ENCODE results near the gene AKR1C8.
"Not testable (repeated sequence)": the region's sequence is repeated elsewhere in the genome, so short reads cannot be mapped to it uniquely, and the experiment has no call there.

Gene AKR1C8

GRCh38 chr10:5195727-5196374 lies 10.9 kb upstream of the AKR1C8 start:
- H3K27ac Mint-ChIP-seq, result no peak overlapping the region
- H3K27me3 Mint-ChIP-seq, result peaks cover 7% of the 10 kb centered on the region
- H3K9me3 Mint-ChIP-seq, result peaks cover 4% of the 10 kb centered on the region
- H3K4me1 Mint-ChIP-seq (ENCODE audit: low read depth), result no peaks in the 10 kb centered on the region
- no peak overlapping the region for H3K4me3 Mint-ChIP-seq
- H3K36me3 Mint-ChIP-seq (ENCODE audit: low read depth), result no peaks in the 10 kb centered on the region

- Mint-ChIP-seq H3K4me3 (no peak overlapping the region), H3K27ac (no peak overlapping the region), H3K36me3 (ENCODE audit: low read depth) (no peaks in the 10 kb centered on the region), H3K9me3 (peaks cover 4% of the 10 kb centered on the region), H3K27me3 (peaks cover 7% of the 10 kb centered on the region), H3K4me1 (ENCODE audit: low read depth) (no peaks in the 10 kb centered on the region)
Measured at GRCh38 chr10:5194431-5194830, 9.5 kb upstream of the AKR1C8 start.

DNA sequence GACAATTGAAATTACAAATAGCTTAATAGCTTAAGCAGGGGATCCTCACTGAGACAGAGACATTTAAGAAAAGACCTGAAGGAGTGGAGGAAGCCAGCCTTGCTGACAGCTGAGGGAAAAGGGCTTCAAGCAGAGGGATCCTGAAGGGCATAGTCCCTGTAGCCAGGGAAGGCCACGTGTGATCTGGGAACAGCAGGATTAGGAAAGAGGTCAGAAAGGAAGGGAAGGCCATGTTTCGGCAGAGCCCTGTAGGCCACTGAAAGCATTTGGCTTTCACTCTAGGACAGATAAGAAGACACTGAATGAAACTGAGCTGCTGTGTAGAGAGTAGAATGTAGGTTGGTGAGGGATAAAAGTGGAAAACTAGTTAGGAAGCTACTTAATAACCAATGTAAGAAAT lies 3.4 kb upstream of the AKR1C8 start:
- no peaks in the 10 kb centered on the region for H3K9me3 Mint-ChIP-seq
- H3K27me3 Mint-ChIP-seq, result peaks cover 7% of the 10 kb centered on the region
- no peaks in the 10 kb centered on the region for H3K36me3 Mint-ChIP-seq (ENCODE audit: low read depth)
- H3K4me3 Mint-ChIP-seq, result no peak overlapping the region
- H3K4me1 Mint-ChIP-seq (ENCODE audit: low read depth), result no peaks in the 10 kb centered on the region
- H3K27ac Mint-ChIP-seq, result no peak overlapping the region

GRCh38 chr10:5187867-5188266 lies 2.9 kb upstream of the AKR1C8 start:
- Mint-ChIP-seq H3K4me3 (no peak overlapping the region), H3K4me1 (ENCODE audit: low read depth) (no peaks in the 10 kb centered on the region), H3K27ac (no peak overlapping the region), H3K27me3 (peaks cover 7% of the 10 kb centered on the region), H3K36me3 (ENCODE audit: low read depth) (no peaks in the 10 kb centered on the region), H3K9me3 (no peaks in the 10 kb centered on the region)

GRCh38 chr10:5183923-5184322 lies 1.0 kb downstream of the AKR1C8 start:
- no peak overlapping the region for H3K27ac Mint-ChIP-seq
- H3K4me3 Mint-ChIP-seq, result no peak overlapping the region
- H3K36me3 Mint-ChIP-seq (ENCODE audit: low read depth), result no peaks in the 10 kb centered on the region
- H3K9me3 Mint-ChIP-seq, result no peaks in the 10 kb centered on the region
- no peaks in the 10 kb centered on the region for H3K4me1 Mint-ChIP-seq (ENCODE audit: low read depth)
- H3K27me3 Mint-ChIP-seq, result no peaks in the 10 kb centered on the region

DNA sequence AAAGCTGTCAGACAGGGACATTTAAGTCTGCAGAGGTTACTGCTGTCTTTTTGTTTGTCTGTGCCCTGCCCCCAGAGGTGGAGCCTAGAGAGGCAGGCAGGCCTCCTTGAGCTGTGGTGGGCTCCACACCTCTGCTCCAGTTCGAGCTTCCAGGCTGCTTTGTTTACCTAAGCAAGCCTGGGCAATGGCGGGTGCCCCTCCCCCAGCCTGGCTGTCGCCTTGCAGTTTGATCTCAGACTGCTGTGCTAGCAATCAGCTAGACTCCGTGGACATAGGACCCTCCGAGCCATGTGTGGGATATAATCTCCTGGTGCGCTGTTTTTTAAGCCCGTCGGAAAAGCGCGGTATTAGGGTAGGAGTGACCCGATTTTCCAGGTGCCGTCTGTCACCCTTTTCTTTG lies 4.4 kb downstream of the AKR1C8 start:
- H3K4me1 Mint-ChIP-seq (ENCODE audit: low read depth); H3K27me3 Mint-ChIP-seq; H3K27ac Mint-ChIP-seq; H3K4me3 Mint-ChIP-seq; H3K36me3 Mint-ChIP-seq (ENCODE audit: low read depth); H3K9me3 Mint-ChIP-seq: not testable (repeated sequence)

DNA sequence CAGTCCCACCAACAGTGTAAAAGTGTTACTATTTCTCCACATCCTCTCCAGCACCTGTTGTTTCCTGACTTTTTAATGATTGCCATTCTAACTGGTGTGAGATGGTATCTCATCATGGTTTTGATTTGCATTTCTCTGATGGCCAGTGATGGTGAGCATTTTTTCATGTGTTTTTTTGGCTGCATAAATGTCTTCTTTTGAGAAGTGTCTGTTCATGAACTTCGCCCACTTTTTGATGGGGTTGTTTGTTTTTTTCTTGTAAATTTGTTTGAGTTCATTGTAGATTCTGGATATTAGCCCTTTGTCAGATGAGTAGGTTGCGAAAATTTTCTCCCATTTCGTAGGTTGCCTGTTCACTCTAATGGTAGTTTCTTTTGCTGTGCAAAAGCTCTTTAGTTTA lies 9.4 kb downstream of the AKR1C8 start:
- not testable (repeated sequence) for H3K27ac Mint-ChIP-seq; H3K9me3 Mint-ChIP-seq; H3K4me3 Mint-ChIP-seq; H3K27me3 Mint-ChIP-seq; H3K4me1 Mint-ChIP-seq (ENCODE audit: low read depth); H3K36me3 Mint-ChIP-seq (ENCODE audit: low read depth)

DNA sequence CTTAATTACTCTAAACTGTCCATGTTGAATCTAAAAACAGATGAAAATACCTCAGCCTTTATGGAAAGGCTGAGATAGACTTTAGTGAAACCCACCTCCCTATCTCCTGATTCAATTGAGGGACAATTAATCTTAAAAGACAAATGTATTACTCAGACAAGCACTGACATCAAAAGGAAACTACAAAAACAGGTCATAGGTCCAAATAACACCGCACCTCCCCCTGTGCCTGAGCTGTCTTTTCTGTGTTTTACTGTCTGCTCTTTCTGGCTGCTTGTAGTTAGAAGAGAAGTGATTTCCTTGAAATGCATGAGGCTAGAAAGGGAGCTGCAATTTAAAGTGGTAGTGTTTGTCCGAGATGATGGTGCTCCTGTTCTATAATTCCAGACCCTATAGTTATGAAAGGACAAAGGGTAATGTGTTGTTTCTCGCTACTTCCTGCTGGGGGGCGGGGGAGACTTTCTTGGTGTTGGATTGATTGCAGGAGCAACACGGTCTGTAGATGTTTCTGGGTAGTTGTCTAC lies 16.0 kb downstream of the AKR1C8 start:
- H3K9me3 Mint-ChIP-seq, result peaks cover 28% of the 10 kb centered on the region
- no peak overlapping the region for H3K4me3 Mint-ChIP-seq
- no peaks in the 10 kb centered on the region for H3K27me3 Mint-ChIP-seq
- peaks cover 3% of the 10 kb centered on the region for H3K36me3 Mint-ChIP-seq (ENCODE audit: low read depth)
- H3K4me1 Mint-ChIP-seq (ENCODE audit: low read depth), result no peaks in the 10 kb centered on the region
- H3K27ac Mint-ChIP-seq, result no peak overlapping the region

DNA sequence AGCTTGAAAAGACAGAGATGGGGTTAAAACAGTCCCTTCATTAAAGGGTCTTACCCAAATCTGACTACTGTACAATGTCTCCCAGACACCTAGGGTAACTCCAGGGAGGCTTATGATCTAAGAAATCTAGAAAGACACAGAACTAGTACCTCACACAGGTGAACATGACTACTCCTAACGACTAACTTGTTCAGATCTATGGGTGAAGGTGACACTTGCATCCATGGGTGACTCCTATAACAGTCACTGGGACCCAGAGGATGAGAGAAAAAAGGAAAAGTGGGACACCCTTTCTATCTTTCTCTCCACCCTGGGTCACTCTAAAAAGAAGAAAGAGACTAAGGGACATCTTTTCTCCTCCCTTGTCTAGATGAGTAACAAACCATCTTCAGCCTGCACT lies 19.2 kb downstream of the AKR1C8 start:
- Mint-ChIP-seq H3K27ac (no peak overlapping the region), H3K4me1 (ENCODE audit: low read depth) (no peaks in the 10 kb centered on the region), H3K9me3 (peaks cover 51% of the 10 kb centered on the region), H3K4me3 (no peak overlapping the region), H3K27me3 (no peaks in the 10 kb centered on the region), H3K36me3 (ENCODE audit: low read depth) (peaks cover 3% of the 10 kb centered on the region)

- H3K27ac Mint-ChIP-seq, result no peak overlapping the region
- no peaks in the 10 kb centered on the region for H3K27me3 Mint-ChIP-seq
- no peaks in the 10 kb centered on the region for H3K4me1 Mint-ChIP-seq (ENCODE audit: low read depth)
- H3K9me3 Mint-ChIP-seq, result peaks cover 50% of the 10 kb centered on the region
- H3K36me3 Mint-ChIP-seq (ENCODE audit: low read depth), result peaks cover 3% of the 10 kb centered on the region
- H3K4me3 Mint-ChIP-seq, result no peak overlapping the region
Measured at GRCh38 chr10:5163487-5163886, 21.5 kb downstream of the AKR1C8 start.

GRCh38 chr10:5159126-5159525 lies 25.8 kb downstream of the AKR1C8 start:
- Mint-ChIP-seq H3K27me3 (no peaks in the 10 kb centered on the region), H3K9me3 (peaks cover 24% of the 10 kb centered on the region)

GRCh38 chr10:5157501-5157900 lies 27.4 kb downstream of the AKR1C8 start:
- H3K4me3 Mint-ChIP-seq, result no peak overlapping the region

More at GRCh38 chr10:5159126-5159525, 25.8 kb downstream of the AKR1C8 start:
- Mint-ChIP-seq H3K27ac (no peak overlapping the region), H3K4me1 (ENCODE audit: low read depth) (no peaks in the 10 kb centered on the region), H3K4me3 (no peak overlapping the region), H3K36me3 (ENCODE audit: low read depth) (no peaks in the 10 kb centered on the region)

GRCh38 chr10:5155951-5156350 lies 29.0 kb downstream of the AKR1C8 start:
- Mint-ChIP-seq H3K4me3 (no peak overlapping the region), H3K4me1 (ENCODE audit: low read depth) (no peaks in the 10 kb centered on the region), H3K36me3 (ENCODE audit: low read depth) (no peaks in the 10 kb centered on the region), H3K27me3 (no peaks in the 10 kb centered on the region), H3K9me3 (peaks cover 3% of the 10 kb centered on the region), H3K27ac (no peak overlapping the region)

More at GRCh38 chr10:5157501-5157900, 27.4 kb downstream of the AKR1C8 start:
- H3K27me3 Mint-ChIP-seq, result no peaks in the 10 kb centered on the region
- no peaks in the 10 kb centered on the region for H3K36me3 Mint-ChIP-seq (ENCODE audit: low read depth)
- no peaks in the 10 kb centered on the region for H3K4me1 Mint-ChIP-seq (ENCODE audit: low read depth)
- H3K27ac Mint-ChIP-seq, result no peak overlapping the region
- peaks cover 11% of the 10 kb centered on the region for H3K9me3 Mint-ChIP-seq

DNA sequence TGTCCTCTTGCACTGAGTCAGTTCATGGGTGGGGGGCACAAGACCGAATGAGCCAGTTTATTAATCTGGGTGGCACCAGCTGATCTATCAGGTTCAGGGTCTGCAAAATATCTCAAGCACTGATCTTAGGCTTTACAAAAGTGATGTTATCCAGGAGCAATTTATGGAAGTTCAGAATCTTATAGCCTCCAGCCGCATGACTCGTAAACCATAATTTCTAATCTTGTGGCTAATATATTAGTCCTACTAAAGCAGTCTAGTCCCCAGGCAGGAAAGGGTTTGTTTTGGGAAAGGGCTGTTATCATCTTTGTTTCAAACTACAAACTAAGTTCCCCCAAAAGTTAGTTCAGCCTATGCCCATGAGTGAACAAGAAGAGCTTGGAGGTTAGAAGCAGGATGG lies 33.9 kb downstream of the AKR1C8 start:
- Mint-ChIP-seq H3K4me3 (no peak overlapping the region), H3K27me3 (no peaks in the 10 kb centered on the region), H3K27ac (no peak overlapping the region), H3K36me3 (ENCODE audit: low read depth) (no peaks in the 10 kb centered on the region), H3K4me1 (ENCODE audit: low read depth) (no peaks in the 10 kb centered on the region), H3K9me3 (peaks cover 3% of the 10 kb centered on the region)

DNA sequence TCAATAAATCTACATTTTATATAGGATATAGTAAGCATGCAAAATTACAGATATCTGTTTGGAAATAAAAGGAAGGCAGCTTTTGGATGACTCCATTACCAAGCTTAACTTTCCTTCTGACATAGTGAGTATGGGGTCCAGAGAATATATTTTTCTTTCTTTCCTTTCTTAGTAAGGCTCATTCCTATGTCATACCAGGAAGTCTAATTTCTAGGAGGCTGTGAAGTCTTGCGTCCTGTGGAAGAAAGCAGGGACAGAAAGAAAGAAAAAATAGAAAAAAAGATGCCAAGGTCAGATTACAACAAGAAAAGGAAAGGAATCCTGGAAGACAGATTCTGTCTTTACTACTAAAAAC lies 36.3 kb downstream of the AKR1C8 start:
- H3K4me1 Mint-ChIP-seq (ENCODE audit: low read depth), result no peaks in the 10 kb centered on the region
- no peak overlapping the region for H3K27ac Mint-ChIP-seq
- peaks cover 3% of the 10 kb centered on the region for H3K9me3 Mint-ChIP-seq
- H3K36me3 Mint-ChIP-seq (ENCODE audit: low read depth), result no peaks in the 10 kb centered on the region
- H3K4me3 Mint-ChIP-seq, result no peak overlapping the region
- no peaks in the 10 kb centered on the region for H3K27me3 Mint-ChIP-seq

DNA sequence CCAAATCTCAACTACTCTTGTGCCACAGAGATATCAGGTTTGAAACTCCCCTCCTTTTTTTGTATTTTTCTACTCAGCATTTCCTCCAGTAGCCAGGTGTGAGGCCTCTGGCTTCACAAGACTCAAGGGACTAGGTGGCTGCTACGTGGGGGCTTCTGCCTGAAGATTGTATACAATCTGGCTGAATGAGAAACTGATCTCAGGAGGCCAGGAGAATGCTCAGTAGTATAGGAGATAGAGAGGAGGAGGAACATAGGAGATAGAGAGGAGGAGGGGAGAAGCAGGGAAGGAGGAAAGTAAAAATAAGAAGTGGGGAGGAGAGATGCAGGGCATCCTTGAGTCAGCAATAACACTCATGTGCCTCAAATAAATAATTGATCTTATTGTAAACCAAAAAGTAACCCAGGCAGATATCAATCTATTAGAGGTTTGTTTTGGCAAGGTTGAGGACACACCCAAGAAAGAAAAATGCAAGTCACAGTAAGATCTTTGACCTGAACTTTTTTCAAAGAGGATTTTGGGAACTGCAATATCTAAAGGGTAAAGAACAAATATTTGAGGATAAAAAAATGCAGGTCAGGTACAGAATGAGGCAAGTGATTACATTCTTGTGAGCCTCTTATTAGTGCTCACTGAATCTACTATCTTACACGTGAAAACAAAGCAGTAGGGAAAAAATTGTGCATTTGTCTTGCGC lies 36.8 kb downstream of the AKR1C8 start:
- no peak overlapping the region for H3K27ac Mint-ChIP-seq
- H3K4me3 Mint-ChIP-seq, result no peak overlapping the region
- H3K9me3 Mint-ChIP-seq, result peaks cover 3% of the 10 kb centered on the region
- no peaks in the 10 kb centered on the region for H3K36me3 Mint-ChIP-seq (ENCODE audit: low read depth)
- H3K4me1 Mint-ChIP-seq (ENCODE audit: low read depth), result no peaks in the 10 kb centered on the region
- no peaks in the 10 kb centered on the region for H3K27me3 Mint-ChIP-seq
